ENCODE measurements around the gene DPP6.

- TF ChIP-seq CTCF (conservative IDR thresholded peaks at IDR 0.05; ENCODE audit: low read depth, low read length) (no peak), EZH2phosphoT487 (IDR thresholded peaks at IDR 0.05; ENCODE audit: borderline replicate concordance, low read length) (no peak)
Observed at GRCh38 chr7:154911411-154911810, 859.2 kb downstream of the DPP6 start.
